ENCODE measurements around the gene SLCO4A1. TPM values are rescaled to one million over a fixed set of nuclear protein-coding genes. Genes with fewer than 3 reads are reported as not detected.

The SLCO4A1 gene
- total and polyA plus RNA-seq, 11 donors = 1.00 to 54.0 (median 11.5) TPM

- TF ChIP-seq CTCF (IDR thresholded peaks at IDR 0.05) = no peak
- H3K36me3 ChIP-seq = no peaks in the 10 kb centered on the region
- peak overlapping the region in 8 of 12 donors; percentile 9 to 81 (median 36) for H3K27ac ChIP-seq
- H3K4me3 ChIP-seq = no peak overlapping the region
- intact Hi-C loops (cut with DNase I) = no loop called here
- no peaks in the 10 kb centered on the region for H3K9me3 ChIP-seq
- 77 to 87% (median 81%) methylated on average over 12 to 25 of the region's 25 CpGs for WGBS, 4 donors
- ATAC-seq (no peak), DNase-seq (peak in 2 of 5 donors; percentile 24 to 29)
- H3K4me1 ChIP-seq = peaks cover 3 to 84% (median 46%) of the 10 kb centered on the region in 12 donors
- H3K27me3 ChIP-seq = peaks cover 0 to 22% (median 0%) of the 10 kb centered on the region in 9 donors
Observed at GRCh38 chr20:62647521-62648317, 5.4 kb downstream of the SLCO4A1 start.

- Histone ChIP-seq H3K27ac (peak overlapping the region in 7 of 12 donors; percentile 4 to 81 (median 39)), H3K36me3 (no peaks in the 10 kb centered on the region), H3K9me3 (no peaks in the 10 kb centered on the region), H3K4me1 (peaks cover 8 to 84% (median 44%) of the 10 kb centered on the region in 12 donors), H3K4me3 (no peak overlapping the region), H3K27me3 (peaks cover 0 to 14% (median 0%) of the 10 kb centered on the region in 9 donors)
- intact Hi-C loops (cut with DNase I) = no loop called here
- TF ChIP-seq POLR2A (IDR thresholded peaks at IDR 0.05) = no peak
- TF ChIP-seq CTCF (IDR thresholded peaks at IDR 0.05) = no peak
- DNase-seq (no peak), ATAC-seq (no peak)
- 89 to 93% (median 91%) methylated on average over 12 to 21 of the region's 21 CpGs for WGBS, 4 donors
Observed at GRCh38 chr20:62648318-62648995, 6.2 kb downstream of the SLCO4A1 start.

- TF ChIP-seq POLR2A (IDR thresholded peaks at IDR 0.05) = no peak
- TF ChIP-seq CTCF (IDR thresholded peaks at IDR 0.05) = no peak
- peaks cover 0 to 9% (median 0%) of the 10 kb centered on the region in 9 donors for H3K27me3 ChIP-seq
- intact Hi-C loops (cut with DNase I) = no loop called here
- ATAC-seq (no peak), DNase-seq (no peak)
- peak overlapping the region in 2 of 12 donors; percentile 4 to 81 for H3K27ac ChIP-seq
- H3K4me1 ChIP-seq = peaks cover 8 to 78% (median 44%) of the 10 kb centered on the region in 12 donors
- H3K4me3 ChIP-seq = no peak overlapping the region
- H3K9me3 ChIP-seq = no peaks in the 10 kb centered on the region
- WGBS, 4 donors = 85 to 91% (median 90%) methylated on average over 6 of the region's 6 CpGs
- no peaks in the 10 kb centered on the region for H3K36me3 ChIP-seq
Observed at GRCh38 chr20:62649140-62649539, 6.8 kb downstream of the SLCO4A1 start.
